GM18867 (cell line): ENCODE results near the gene FBXO42.
A peak's percentile ranks its signal among the peaks of the same experiment; 100 is the strongest.

Experiments
- ATAC-seq: cut with Tn5 transposase; IDR thresholded peaks from one replicate; pipeline ENCODE4 v1.9.1; 2021; ENCODE audit warnings: mild to moderate bottlenecking, moderate library complexity; ENCODE audit not compliant: unreplicated experiment

The FBXO42 gene

DNA sequence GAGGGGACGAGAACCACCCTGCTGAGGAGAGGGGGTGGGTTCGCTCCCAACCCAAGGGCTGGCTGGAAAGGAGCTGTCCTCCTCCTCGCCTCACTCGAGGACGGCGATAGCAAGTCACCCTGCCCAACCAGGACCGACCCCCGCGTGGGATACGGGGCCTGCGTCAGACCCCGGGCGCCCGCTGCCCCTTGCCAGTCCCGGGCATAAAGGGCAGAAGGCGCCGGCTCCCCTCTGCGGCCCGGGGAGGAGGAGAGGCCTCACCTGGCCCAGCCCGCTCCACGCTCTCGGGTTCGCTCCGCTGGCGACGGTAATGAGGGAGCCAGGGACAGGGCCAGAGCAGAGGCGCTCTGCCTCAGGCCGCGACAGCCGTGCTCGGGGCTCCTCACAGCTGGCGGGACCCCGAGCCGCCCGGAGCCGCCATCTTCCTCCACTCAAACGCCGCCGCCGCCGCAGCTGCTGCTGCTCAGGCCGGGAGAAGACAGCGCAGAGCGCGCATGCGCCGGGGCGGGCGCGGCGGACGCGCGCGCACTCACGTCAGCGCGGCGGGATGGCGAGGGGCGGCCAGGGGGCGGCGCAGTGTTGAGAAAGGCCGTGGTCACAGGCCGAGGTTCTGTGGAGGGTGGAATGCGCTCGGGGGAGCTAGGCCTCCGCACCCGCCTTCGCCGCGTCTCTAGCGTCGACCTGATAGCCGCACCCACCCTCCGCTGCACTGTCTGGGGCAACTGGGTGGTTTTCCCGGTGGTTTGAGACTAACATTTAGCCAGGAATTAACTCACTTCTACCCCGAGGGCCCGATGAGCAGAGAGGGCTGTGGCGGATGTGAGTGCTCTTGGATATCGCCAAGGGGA is at the start of gene FBXO42:
Gene FBXO42 (minus strand): TSS at position 487 of the 848 bp plus-strand sequence. CDS start 37,062 bp downstream, outside the sequence.
- peak; percentile 87 for ATAC-seq

DNA sequence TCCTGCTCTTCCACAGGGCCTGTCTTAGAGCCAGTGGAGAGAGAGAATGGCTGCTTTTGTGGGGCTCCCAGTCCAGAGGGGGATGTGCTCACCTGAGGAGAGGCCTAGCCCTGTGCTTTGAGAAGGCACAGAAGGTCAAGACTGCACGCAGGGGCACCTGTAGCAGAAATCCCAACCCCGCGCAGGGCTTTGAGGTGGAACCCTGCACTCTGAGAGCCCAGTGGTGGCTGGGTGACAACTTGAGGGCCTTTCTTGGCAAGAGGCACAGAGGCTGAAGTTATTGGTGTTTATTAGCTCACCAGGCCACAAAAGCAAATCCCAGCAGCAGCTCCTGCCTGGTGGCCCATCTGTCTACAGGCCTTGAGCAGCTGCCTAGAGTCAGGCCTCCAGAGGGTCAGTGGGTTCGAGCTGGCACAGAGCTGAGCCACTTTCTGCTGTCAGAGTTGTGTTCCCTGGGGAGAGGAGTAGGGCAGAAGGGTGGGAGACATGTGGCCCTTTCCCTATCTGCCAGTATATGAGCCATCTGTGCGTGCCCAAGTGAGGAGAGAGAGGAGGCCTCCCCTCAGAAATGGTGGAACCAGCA is 46.2 kb upstream of the FBXO42 start:
- ATAC-seq, result no peak

DNA sequence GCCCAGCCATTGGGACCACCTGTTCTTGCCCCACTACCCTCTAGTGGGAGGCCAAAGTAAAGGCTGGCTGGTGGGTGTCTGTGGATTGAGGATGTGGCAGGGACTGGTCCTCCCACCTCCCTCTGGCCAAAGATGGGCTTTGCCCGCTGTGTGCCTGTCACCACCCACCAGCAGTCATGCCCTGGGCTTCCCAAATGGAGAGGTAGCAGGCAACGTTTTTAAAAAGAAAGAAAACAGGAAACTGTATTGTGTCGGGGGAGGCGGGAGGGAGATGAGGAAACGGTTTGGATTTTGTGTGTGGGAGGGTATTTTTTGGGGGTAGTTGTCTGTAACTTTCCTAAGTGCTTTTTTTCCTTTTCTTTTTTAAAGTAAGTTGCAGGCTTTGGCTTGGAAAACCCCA is 44.8 kb upstream of the FBXO42 start:
- no peak for ATAC-seq

DNA sequence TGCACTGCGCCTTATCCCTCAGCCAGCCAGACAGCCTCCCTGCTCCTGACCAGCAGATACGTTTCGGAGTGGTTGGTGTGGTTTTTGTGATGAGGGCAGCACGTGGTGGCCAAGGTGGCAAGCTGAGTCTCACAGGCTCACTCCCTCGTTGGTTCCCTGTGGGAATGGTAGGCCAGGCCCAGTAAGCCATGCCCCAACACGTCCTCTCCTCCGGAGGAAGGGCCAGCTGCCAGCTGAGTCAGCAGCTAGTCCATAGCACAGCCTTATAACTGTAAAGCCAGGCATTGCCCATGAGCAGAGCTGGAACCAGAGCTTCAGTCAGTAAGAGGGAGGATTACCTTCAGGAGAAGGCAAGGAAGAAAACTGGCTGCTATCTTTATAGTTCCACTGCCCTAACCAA is 44.3 kb upstream of the FBXO42 start:
- no peak for ATAC-seq

DNA sequence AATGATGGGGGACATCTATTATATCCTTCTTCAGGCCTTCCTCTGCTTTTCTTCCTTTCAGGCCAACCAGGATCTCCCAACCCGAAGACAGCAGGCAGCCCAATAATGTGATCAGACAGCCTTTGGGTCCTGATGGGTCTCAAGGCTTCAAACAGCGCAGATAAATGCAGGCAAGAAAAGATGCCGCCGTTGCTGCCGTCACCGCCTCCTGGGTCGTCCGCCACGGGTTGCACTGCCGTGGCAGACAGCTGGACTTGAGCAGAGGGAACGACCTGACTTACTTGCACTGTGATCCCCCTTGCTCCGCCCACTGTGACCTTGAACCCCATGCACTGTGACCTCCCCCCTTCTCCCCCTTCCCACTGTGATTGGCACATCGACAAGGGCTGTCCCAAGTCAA is 42.7 kb upstream of the FBXO42 start:
- no peak for ATAC-seq

DNA sequence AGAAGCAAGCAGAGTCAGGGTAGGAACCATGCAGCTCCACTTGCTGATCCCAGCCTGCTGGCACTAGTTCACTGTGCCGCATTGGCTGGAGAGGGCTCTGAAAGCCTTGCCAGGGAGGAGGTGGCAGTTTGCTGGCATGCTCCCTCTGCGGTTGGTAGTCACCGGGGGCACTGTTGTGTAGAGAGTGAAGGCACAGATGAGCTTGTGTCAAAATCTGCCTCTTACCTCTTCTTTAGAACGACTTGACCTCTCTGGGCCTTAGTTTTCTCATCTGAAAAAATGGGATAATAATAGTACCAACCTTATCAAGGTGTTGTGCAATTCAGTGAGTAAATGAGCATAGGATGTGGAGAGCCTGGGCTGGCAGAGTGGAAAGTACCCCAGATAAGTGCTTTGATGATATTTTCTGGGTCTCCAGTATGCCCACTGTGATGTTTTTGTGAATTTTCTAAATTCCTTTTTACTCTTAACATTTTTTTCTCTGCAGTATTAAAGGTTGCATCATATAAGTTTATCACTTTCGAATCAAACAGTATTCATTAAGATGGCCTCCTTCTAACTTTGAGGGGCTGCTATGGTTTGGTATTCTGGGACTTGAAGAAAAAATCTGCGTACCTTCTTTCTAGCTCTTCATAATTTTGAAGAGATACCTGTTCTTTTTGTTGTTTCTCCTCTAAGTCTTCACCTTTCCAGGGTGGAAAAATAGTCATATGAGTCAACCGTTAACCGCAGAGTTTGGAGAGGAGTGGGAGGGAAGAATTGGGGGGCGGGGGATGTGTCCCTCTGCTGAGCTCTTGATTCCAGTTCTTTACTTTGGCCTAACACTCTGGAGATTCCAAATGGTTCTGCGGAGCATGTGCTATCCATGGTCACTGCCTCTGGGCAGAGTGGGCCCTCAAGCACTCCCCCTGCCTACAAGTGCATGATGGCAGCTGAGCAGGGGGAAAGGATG is 41.6 kb upstream of the FBXO42 start:
- ATAC-seq, result no peak

DNA sequence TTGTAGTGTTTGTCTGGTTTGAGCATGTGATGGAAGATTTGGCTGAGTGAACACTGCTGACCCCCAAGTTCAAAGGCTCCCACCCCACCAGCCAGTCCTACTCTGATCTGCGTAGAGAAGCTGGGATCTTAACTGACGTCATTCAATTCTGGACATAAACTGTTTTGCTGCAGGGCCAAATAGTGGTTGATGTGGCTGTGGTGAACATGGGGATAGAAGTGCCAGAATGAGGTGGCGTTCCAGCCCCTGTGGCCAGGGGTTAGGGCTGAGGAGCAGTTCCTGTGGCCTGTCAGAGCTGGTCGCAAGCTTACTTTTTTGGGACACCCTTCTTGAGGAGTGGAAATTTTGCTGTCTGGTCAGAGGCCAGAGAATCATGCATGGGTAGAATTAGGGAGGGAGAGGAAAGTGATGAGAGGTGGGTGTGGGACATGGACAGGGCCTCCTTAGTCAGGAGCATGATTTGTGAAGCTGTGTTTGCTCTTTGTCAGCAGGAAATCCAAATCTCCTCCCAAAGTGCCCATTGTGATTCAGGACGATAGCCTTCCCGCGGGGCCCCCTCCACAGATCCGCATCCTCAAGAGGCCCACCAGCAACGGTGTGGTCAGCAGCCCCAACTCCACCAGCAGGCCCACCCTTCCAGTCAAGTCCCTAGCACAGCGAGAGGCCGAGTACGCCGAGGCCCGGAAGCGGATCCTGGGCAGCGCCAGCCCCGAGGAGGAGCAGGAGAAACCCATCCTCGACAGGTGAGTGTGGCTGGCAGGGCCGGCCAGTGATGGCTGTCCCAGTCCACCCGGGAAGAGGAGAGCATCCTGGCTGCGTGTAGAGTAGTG is 40.7 kb upstream of the FBXO42 start:
- no peak for ATAC-seq

DNA sequence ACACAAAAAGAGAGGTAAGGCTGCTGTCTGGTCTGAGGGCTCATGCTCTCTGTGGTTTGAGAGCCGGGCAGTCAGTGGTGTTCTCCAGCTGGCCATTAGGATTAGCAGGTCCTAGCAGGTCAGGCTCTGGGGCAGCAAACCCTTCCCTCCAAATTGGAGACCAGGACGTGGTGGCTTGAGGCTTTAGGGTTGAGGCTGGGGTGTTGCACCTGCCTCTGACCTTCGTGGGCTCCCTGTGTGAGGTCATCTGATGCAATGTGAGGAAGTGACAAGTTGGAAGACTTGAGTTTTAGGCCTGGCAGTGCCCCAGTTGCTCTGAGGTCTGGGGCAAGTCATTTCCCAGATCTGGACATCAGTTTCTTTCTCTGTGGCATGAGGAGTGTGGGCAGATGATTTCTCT is 39.1 kb upstream of the FBXO42 start:
- ATAC-seq, result no peak

DNA sequence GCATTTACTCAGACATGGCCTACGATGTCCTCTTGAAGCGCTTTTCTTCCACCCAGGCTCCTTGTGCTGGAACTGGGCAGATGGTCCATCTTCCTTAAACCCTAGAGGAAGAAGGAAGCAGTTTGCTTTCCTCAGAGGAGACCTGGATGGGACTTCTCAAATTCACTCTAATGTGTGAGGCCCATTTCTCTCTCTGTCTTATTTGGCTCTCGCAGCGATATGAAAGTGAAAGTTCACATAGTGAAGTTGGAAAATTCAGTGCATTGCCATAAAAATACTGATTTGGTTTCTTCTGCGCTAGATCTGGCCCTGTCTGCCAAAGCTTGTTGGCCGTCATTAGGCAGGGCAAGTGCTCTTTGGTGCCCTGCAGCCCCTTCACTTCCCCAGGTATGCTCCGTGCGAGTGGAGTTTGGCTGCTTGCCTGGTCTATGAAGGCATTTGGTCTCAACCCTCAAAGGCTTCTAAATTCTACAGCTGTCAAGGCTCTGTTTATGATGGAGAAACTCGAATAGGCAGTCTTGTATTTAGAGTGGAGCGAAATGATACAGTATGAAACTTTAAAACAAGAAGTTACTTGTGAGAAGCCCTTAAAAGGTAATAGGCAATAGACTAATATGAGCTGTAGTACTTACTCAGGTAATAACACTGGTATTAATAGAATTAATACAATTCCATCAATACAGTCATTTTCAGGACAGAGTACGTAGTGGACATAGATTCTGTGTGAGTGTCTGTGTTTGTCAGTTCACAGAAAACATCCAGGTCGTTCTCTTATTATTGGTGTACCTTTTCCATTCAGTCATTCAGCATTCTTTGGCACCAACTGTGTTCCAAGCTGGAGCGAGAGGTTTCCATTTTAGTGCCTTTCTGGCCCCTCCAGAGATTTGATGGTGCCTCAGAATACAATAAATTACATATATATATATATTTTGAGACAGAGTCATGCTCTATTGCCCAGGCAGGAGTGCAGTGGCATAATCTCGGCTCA is 35.2 kb upstream of the FBXO42 start:
- peak; percentile 46 for ATAC-seq

DNA sequence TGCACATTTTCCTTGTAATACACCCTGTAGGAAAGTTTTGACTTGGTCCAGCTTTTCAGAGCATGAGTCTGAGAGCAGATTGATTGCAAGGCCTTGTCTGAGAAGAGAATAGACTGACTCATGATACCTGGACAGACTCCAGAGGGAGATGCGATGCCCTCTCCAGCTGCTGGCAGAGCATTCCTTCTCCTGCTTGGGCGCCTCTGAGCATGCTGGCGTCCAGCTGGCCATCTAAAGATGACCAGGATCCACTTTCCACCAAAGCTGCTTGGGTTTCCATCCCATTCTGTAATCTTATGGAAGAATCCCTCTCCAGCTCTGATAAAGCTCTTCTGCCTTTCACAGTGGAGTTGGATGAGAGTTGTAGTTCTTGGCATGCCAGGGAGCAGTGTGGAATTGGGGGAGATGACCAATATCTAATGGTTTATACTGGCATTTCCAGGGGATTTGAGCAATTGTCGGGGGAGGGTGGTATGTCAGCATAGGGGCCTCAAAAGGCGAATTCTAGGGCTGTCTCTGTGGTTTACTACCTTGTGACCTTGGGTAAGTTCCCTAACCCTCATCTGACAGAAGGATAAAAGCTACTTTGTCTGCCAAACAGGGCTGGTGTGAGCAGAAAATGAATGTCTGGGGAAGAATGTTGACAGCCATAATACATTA is 34.3 kb upstream of the FBXO42 start:
- no peak for ATAC-seq

DNA sequence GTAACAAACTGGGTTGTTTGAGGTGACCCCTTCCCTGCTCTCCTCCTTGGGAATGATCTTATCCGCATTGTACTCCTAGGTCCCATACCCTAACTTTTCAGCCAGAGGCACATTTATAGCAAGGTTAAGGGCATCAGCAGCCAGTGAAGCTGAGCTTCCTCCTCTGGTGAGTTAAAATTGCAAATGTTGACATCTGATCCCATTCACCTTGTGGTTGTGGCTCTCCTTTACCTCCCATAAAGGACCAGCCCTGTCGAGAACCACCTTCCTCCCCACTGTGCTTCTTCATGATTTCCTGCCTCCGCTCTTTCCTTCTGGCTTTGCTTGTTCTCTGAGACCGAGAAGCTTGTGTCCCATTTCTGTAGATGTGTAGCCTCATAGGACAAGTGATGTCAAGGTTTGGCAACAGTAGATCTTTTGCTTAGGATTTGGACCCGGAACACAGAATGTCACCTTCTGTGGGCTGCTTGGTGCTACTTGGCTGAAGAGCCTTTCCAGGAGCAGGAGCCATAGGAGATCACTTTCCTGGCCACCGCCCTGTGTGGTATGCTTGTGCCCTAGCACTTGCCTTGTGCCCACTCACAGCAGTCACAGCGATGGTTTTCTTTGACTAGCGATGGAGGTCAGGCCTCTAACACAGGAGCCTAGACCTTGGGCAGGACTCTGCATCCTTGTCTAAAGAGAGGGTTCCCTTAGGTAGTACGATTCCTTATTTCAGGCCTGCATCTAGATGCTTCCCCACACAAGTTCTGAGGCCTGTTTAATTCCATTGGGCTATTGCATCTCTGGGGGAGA is 33.6 kb upstream of the FBXO42 start:
- ATAC-seq, result no peak

DNA sequence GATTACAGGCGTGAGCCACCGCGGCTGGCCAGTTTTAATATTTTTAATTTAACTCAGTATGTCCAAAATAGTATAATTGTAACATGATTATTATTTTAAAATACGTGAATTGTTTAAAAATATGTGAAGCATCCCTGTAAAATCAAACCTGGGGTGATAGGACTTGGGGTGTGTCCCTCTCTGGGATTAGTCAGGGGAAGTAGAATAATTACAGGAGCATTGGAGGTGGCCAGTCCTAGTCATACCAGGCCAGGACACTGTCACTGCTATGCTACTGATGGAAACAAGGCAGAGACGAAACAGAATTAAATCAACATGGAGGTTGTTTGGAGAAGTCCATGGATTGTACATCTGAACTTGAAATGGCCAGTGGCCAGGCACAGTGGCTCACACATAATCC is 31.6 kb upstream of the FBXO42 start:
- no peak for ATAC-seq

DNA sequence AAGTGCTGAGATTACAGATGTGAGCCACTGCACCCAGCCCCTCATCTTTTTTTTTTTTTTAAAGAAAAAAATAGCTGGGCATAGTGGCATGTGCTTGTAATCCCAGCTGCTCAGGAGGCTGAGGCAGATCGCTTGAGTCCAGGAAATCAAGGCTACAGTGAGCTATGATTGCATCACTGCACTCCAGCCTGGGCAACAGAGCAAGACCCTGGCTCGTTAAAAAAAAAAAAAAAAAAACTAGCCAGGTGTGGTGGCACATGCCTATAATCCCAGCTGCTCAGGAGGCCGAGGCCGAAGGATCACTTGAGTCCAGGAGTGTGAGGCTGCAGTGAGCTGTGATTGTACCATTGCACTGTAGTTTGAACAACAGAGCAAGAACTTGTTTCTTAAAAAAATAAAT is 28.6 kb upstream of the FBXO42 start:
- no peak for ATAC-seq

DNA sequence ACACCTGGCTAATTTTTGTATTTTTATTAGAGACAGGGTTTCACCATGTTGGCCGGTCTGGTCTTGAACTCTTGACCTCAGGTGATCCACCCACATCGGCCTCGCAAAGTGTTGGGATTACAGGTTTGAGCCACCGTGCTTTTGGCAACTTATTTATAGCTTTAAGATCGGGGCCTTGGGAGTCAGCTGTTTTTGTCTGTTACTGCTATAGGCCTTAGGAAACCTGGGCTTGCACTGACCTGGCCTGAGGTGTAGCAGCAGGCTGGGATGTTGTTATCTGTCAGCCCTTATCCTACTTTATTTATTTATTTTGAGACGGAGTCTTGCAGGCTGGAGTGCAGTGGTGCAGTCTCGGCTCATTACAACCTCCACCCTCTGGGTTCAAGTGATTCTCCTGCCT is 26.2 kb upstream of the FBXO42 start:
- no peak for ATAC-seq

DNA sequence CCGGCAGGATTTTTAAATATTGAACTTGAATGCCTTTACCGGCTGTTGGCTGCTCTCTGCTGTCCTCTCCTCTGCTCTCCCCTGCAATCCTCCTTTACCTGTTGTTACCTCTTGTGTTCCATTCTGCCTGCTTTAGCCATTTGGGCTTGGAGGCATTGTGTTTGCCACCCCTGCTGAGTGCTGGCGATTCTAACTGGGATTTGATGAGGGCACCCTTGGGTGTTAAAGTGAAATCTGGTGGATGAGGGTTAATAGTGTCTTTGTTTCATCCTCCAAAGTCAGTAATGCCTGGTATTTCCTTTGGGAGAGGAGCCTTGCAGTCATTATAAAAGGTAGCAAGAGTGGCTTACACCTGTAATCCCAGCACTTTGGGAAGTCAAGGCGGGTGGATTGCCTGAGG is 24.7 kb upstream of the FBXO42 start:
- ATAC-seq, result no peak

DNA sequence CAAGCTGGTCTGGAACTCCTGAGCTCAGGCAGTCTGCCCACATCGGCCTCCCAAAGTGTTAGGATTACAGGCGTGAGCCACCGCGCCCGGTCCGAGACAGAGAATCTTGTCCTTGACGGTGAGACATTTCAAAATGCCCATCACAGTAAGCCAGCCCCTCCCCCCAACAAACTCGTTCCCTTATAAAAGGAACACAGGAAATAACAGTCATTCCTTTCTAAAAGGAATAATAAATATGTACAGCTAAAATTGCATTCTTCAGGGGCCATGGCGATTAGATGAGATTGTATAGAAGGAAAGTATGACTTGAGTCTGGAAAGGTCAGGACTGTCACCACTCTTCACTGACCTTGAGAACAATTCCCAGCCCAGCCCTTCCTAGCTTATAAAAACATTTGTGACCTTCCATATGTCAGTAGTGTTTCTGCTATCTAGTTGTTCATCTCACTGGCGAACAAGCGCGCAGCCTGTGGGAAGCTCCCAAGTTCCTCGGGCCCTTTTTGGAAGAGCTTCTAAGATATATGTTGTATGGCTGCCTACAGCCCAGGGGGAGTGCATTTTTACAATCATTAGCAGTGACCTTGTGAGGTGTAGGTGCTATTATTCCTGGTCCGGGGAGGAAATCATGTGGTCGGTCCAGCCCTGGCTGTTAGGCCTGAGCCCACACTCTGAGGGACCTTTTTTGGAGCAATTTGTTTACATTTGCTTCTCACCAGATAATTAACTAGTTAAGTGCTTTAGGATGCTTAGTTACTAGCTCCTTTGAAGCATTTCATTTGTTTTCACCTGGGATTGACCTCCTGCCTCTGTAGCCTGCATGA is 23.5 kb upstream of the FBXO42 start:
- no peak for ATAC-seq

DNA sequence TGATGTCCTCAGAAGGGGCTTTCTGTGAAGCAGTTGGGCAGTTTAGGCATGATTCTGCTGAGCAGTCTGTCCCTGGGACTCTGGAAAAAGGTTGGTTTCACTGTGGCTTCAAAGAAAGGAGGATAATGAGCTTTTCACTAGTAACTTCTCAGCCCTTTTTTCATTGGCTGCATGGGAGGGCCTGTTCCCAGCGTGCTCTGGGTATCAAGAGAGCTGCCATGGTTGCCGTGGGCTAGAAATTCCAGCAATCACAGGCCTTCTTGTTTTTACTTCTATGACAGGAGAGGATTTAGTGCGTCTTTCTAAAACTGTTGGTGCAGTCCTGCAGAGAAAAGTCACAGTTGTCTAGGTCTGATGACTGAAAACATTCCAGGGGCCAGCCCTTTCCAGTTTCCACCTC is 22.0 kb upstream of the FBXO42 start:
- no peak for ATAC-seq
